Measurements from ENCODE around the gene FAR2.
A peak's percentile ranks its signal among the peaks of the same experiment; 100 is the strongest.

The FAR2 gene

DNA sequence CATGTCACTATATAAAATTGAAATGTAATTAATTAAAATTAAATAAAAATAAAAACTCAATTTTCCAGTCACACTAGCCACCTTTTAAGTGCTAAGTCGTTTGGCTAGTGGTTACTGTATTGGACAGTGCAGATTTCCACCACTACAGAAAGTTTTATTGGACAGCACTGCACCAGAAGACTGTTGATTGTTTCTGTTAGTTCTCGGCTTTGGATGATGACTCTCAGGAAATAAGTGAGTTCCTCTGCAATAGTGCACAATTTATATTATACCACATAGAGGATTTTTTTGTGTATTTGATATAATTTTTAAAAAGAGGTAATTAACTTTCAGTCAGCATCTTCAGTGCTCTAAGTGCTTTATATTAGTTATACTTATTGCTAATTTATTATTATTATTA lies 52.7 kb downstream of the FAR2 start:
- no peaks in the 10 kb centered on the region for H3K27me3 ChIP-seq
- TF ChIP-seq, protein P1, sequence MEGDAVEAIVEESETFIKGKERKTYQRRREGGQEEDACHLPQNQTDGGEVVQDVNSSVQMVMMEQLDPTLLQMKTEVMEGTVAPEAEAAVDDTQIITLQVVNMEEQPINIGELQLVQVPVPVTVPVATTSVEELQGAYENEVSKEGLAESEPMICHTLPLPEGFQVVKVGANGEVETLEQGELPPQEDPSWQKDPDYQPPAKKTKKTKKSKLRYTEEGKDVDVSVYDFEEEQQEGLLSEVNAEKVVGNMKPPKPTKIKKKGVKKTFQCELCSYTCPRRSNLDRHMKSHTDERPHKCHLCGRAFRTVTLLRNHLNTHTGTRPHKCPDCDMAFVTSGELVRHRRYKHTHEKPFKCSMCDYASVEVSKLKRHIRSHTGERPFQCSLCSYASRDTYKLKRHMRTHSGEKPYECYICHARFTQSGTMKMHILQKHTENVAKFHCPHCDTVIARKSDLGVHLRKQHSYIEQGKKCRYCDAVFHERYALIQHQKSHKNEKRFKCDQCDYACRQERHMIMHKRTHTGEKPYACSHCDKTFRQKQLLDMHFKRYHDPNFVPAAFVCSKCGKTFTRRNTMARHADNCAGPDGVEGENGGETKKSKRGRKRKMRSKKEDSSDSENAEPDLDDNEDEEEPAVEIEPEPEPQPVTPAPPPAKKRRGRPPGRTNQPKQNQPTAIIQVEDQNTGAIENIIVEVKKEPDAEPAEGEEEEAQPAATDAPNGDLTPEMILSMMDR (IDR thresholded peaks at IDR 0.05), result no peak
- peaks cover 30 to 45% of the 10 kb centered on the region in 2 experiments for H3K4me1 ChIP-seq (ENCODE audit: control insufficient read depth in 1 of 2, insufficient read depth in 1 of 2, low read depth in 1 of 2, low read length in 1 of 2)
- H3K4me3 ChIP-seq (ENCODE audit: low read depth in 1 of 2, low read length in 1 of 2), result no peak overlapping the region
- H3K36me3 ChIP-seq, result no peaks in the 10 kb centered on the region
- no peaks in the 10 kb centered on the region for H3K9me3 ChIP-seq
- no peak overlapping the region for H3K27ac ChIP-seq

DNA sequence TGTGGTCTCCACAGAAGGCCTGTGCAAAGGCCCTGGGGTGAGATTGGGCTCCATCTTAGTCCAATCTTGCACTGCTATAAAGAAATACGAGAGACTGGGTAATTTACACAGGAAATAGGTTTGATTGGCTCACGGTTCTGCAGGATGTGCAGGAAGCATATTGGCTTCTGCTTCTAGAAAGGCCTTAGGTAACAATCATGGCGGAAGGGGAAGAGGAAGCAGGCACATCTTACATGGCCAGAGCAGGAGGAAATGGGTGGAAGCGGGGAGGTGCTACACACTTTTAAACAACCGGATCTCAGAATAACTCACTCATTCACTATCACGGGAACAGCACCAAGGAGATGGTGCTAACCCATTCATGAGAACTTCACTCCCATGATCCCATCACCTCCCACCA lies 55.4 kb downstream of the FAR2 start:
- H3K27me3 ChIP-seq, result no peaks in the 10 kb centered on the region
- no peaks in the 10 kb centered on the region for H3K9me3 ChIP-seq
- H3K27ac ChIP-seq, result peak overlapping the region; percentile 83
- TF ChIP-seq, protein P1 (IDR thresholded peaks at IDR 0.05), result no peak
- peaks cover 57 to 73% of the 10 kb centered on the region in 2 experiments for H3K4me1 ChIP-seq (ENCODE audit: control insufficient read depth in 1 of 2, insufficient read depth in 1 of 2, low read depth in 1 of 2, low read length in 1 of 2)
- H3K36me3 ChIP-seq, result no peaks in the 10 kb centered on the region
- H3K4me3 ChIP-seq (ENCODE audit: low read depth in 1 of 2, low read length in 1 of 2), result peak overlapping the region in 1 of 2 experiments; percentile 16

DNA sequence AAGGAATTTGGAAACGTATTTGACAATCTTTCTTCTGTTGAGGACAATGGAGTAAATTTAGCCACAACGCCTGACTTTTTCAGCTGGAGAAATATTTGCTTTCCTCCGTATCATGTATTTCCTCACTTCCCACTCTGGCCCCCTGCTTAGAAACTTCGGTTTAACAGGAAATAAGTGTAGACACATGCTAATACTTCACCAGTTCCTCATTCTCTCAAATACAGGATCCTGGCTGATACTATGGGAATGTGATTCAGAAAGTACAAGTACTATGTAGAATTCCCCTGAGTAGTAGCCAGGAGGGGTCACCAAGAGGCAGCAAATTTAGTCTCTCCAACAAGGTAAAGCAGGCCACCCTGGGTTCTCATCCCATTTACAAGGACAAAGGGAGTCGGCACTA lies 58.0 kb downstream of the FAR2 start:
- Histone ChIP-seq H3K4me1 (ENCODE audit: control insufficient read depth in 1 of 2, insufficient read depth in 1 of 2, low read depth in 1 of 2, low read length in 1 of 2) (peaks cover 83 to 89% of the 10 kb centered on the region in 2 experiments), H3K27ac (peak overlapping the region; percentile 83), H3K36me3 (no peaks in the 10 kb centered on the region), H3K9me3 (no peaks in the 10 kb centered on the region), H3K4me3 (ENCODE audit: low read depth in 1 of 2, low read length in 1 of 2) (peak overlapping the region; percentile 33 to 39), H3K27me3 (no peaks in the 10 kb centered on the region)
- TF ChIP-seq, protein P1 (IDR thresholded peaks at IDR 0.05), result no peak

DNA sequence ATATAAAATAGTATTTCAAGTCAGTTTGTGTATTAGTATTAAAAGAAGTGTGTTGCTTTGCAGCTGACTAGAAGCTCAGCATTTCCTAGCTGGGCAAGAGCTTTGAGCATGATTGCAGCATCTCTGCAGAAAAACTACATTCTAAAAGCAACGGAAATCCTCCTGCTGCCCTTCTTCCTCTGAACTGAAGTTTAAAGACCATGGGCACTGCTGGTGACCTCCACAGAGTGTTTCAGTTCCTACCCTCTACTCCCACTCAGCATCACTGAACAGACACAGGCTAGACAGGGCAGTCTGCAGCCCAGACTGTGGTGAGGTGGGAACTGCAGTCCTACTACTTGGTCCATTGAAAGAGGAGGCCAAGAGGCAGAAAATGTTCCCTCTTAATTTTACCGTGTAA lies 59.0 kb downstream of the FAR2 start:
- TF ChIP-seq, protein P1 (IDR thresholded peaks at IDR 0.05), result no peak
- peak overlapping the region; percentile 83 for H3K27ac ChIP-seq
- H3K9me3 ChIP-seq, result no peaks in the 10 kb centered on the region
- H3K4me3 ChIP-seq (ENCODE audit: low read depth in 1 of 2, low read length in 1 of 2), result peak overlapping the region in 1 of 2 experiments; percentile 11
- peaks cover 89 to 92% of the 10 kb centered on the region in 2 experiments for H3K4me1 ChIP-seq (ENCODE audit: control insufficient read depth in 1 of 2, insufficient read depth in 1 of 2, low read depth in 1 of 2, low read length in 1 of 2)
- H3K36me3 ChIP-seq, result no peaks in the 10 kb centered on the region
- H3K27me3 ChIP-seq, result no peaks in the 10 kb centered on the region

DNA sequence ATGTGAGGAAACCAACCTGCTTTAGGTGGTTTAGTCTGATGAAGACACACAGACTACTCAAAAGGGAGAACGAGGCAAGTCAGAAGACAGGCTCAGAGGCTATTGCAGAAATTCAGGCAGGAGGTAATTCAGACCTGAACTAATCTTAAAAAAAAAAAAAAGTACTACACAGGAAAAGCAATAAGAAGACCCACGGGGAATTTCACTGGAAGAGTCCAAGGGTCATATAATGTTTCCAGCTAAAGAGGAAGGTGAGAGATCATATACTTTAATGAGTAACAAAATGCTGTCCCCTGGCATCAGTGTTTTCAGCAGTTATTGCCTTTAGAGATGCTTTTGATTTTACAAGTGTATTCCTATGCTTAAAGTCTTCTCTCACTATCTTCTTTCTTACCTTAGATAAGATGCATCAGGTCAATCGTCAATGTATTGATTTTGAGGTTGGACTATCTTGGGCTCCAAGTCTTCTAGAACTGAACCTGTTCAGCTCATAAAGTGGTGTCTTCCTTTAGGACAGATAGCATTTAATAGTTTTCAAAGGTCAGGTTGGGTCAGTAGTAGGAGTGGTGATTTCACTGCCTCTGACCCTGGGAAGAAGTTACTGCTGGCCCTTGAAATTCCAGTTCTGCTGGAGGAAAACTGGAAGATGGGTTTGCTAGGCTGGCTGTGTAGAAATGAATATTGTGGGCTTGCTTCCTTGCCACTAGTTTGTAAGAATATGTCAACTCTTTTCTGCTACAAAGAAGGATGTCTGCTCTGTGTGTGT lies 60.0 kb downstream of the FAR2 start:
- TF ChIP-seq, protein P1 (IDR thresholded peaks at IDR 0.05), result no peak
- Histone ChIP-seq H3K4me1 (ENCODE audit: control insufficient read depth in 1 of 2, insufficient read depth in 1 of 2, low read depth in 1 of 2, low read length in 1 of 2) (peaks cover 89 to 94% of the 10 kb centered on the region in 2 experiments), H3K27ac (peak overlapping the region; percentile 83), H3K9me3 (no peaks in the 10 kb centered on the region), H3K36me3 (no peaks in the 10 kb centered on the region), H3K27me3 (no peaks in the 10 kb centered on the region), H3K4me3 (ENCODE audit: low read depth in 1 of 2, low read length in 1 of 2) (no peak overlapping the region)

All from neutrophil (primary cell).